ENCODE data around the gene PITRM1.

DNA sequence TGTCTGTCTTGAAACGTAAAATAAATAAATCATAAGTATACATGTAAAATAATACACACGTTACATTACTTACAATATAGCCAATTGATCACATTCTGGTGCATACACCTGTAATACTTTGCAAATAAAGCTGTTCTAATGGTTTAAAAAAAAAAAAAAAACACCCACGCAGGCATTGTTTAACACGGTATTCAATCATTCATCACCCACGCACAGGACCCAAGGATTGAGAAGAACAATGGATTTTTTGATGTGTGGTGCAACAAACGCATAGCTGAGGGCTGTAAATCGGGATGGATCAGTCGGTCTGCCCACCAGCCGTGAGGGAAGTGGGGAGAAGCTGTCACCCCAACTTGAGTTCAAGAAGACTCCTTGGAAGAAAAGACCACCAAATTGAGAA is 8.7 kb downstream of the PITRM1 start:
- TF ChIP-seq EZH2 (IDR thresholded peaks at IDR 0.05; ENCODE audit: low read length): no peak
- TF ChIP-seq, protein P1, sequence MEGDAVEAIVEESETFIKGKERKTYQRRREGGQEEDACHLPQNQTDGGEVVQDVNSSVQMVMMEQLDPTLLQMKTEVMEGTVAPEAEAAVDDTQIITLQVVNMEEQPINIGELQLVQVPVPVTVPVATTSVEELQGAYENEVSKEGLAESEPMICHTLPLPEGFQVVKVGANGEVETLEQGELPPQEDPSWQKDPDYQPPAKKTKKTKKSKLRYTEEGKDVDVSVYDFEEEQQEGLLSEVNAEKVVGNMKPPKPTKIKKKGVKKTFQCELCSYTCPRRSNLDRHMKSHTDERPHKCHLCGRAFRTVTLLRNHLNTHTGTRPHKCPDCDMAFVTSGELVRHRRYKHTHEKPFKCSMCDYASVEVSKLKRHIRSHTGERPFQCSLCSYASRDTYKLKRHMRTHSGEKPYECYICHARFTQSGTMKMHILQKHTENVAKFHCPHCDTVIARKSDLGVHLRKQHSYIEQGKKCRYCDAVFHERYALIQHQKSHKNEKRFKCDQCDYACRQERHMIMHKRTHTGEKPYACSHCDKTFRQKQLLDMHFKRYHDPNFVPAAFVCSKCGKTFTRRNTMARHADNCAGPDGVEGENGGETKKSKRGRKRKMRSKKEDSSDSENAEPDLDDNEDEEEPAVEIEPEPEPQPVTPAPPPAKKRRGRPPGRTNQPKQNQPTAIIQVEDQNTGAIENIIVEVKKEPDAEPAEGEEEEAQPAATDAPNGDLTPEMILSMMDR (optimal IDR thresholded peaks at IDR 0.05 in 1 of 3, IDR thresholded peaks at IDR 0.05 in 1 of 3, conservative IDR thresholded peaks at IDR 0.05 in 1 of 3; ENCODE audit: extremely low read depth in 1 of 3, insufficient read depth in 2 of 3, low read length in 3 of 3): no peak

Measured in keratinocyte (primary cell).